Esophagus squamous epithelium (tissue), 5 donors: ENCODE results near the gene TINAGL1. TPM values are rescaled to one million over a fixed set of nuclear protein-coding genes. Genes with fewer than 3 reads are reported as not detected.
"Not testable (repeated sequence)": the region's sequence is repeated elsewhere in the genome, so short reads cannot be mapped to it uniquely, and the experiment has no call there.

Experiments
- DNase-seq: peaks from one replicate; lab custom pipeline; 2025; lab: John Stamatoyannopoulos, UW
- H3K27ac ChIP-seq, 4 donors: fragments of 200-600 bp; sonication (generic); one replicate each; pipeline ENCODE4 v1.5.1; 2016 to 2019; ENCODE audit warnings: mild to moderate bottlenecking in 1 of 4
- H3K27me3 ChIP-seq, 4 donors: fragments of 200-600 bp; sonication (generic); 1 replicate in 3 of 4; 2 replicates in 1 of 4; pipeline versions ENCODE4 v1.5.1 to v1.6.0; 2017 to 2021; ENCODE audit warnings: antibody characterized with exemption in 1 of 4
- H3K36me3 ChIP-seq, 3 donors: fragments of 200-600 bp; sonication (generic); one replicate each; pipeline ENCODE4 v1.5.1; 2016 to 2019
- H3K4me1 ChIP-seq, 3 donors: fragments of 200-600 bp; sonication (generic); one replicate each; pipeline ENCODE4 v1.5.1; 2017 to 2019
- H3K4me3 ChIP-seq, 4 donors: fragments of 200-600 bp; sonication (generic); 1 replicate in 3 of 4; 2 replicates in 1 of 4; pipeline ENCODE4 v1.5.1; 2016 to 2019; ENCODE audit warnings: mild to moderate bottlenecking in 2 of 4, moderate library complexity in 1 of 4
- H3K9me3 ChIP-seq, 3 donors: fragments of 200-600 bp; sonication (generic); one replicate each; pipeline ENCODE4 v1.5.1; 2016 to 2019
- POLR2A ChIP-seq, 4 donors: fragments of 450-650 bp; IDR thresholded peaks; one replicate each; pipeline ENCODE4 v1.6.1; 2017; ENCODE audit warnings: antibody characterized with exemption in 4 of 4, mild to moderate bottlenecking in 4 of 4, moderate library complexity in 3 of 4
- WGBS, 2 donors: methylation state at CpG; one replicate each; pipeline ENCODE4 v1.1.5; 2018; 5-methylcytosine and 5-hydroxymethylcytosine counted together
- intact Hi-C: fragments of 100-400 bp; cut with DNase I; formaldehyde crosslinking; loops from one replicate; pipeline ENCODE4 v1.15.0; 2022
- total RNA-seq, 4 donors: library from RNA; depleted of rRNA; stranded (reverse); fragments of >200 nt; gene quantifications; one replicate each; pipeline ENCODE4 v1.1.0, GENCODE V29; 2016
- TF ChIP-seq, protein P1 (sequence below), 6 experiments: fragments of 450-650 bp in 4 of 6; fragments of 200-600 bp in 2 of 6; sonication (generic) in 2 of 6; IDR thresholded peaks; one replicate each; pipeline ENCODE4 v1.5.1; 2016 to 2019; ENCODE audit warnings: antibody characterized with exemption in 6 of 6, mild to moderate bottlenecking in 4 of 6, moderate library complexity in 4 of 6
- donor health status: DM: yes; HTN: yes; CAD: no.

TINAGL1 gene
- total RNA-seq, 4 donors from 2014 or later, result 24.5 to 56.4 (median 44.6) TPM

DNA sequence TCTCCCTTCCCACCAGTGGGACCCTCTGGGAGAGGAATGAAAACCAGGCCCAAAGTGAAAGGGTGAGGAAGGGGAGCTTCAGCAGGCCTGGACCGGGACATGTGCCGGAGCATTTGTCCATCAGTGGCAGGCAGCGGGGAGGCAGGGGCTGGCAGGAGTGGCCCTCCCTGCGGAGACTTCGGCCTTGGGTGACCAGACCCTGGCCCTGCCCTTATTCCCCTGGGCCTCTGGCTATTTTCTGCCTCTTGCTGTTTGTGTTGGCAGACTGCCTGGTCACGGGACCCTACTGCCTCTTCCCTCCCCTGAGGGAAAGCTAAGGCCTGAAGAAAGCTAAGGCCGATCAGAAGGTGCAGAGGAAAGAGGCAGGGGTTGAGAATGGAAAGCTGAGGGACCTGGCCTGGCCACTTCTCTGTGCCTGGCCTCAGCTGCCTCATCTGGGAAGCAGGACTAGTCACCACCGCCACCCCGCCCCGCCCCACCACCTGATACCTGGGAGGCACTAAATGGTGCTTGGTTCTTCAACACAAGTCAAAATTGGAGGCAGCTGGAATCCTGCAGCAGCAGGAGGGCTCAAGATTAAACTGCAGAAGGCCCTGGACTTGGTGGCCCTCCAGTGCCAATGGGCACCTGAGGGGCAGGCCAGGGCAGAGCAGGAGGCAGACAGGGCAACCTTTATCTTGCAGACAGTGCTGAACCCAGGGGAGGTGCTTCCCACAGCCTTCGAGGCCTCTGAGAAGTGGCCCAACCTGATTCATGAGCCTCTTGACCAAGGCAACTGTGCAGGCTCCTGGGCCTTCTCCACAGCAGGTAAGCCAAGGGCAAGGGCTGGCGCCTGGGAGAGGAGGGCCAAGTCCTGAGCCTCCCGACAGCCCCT lies 7.9 kb downstream of the TINAGL1 start:
- Histone ChIP-seq H3K9me3 (no peaks in the 10 kb centered on the region), H3K36me3 (peaks cover 0 to 41% (median 0%) of the 10 kb centered on the region in 3 donors), H3K27me3 (peaks cover 0 to 9% (median 0%) of the 10 kb centered on the region in 4 donors), H3K4me3 (peak overlapping the region in 1 of 4 donors; percentile 16), H3K27ac (peak overlapping the region; percentile 53 to 90 (median 86)), H3K4me1 (peaks cover 37 to 93% (median 58%) of the 10 kb centered on the region in 3 donors)
- DNase-seq, result no peak
- WGBS, 2 donors, result 60 to 90% methylated on average over 2 to 11 of the region's 13 CpGs
- TF ChIP-seq POLR2A (IDR thresholded peaks at IDR 0.05), result no peak
- TF ChIP-seq, protein P1, sequence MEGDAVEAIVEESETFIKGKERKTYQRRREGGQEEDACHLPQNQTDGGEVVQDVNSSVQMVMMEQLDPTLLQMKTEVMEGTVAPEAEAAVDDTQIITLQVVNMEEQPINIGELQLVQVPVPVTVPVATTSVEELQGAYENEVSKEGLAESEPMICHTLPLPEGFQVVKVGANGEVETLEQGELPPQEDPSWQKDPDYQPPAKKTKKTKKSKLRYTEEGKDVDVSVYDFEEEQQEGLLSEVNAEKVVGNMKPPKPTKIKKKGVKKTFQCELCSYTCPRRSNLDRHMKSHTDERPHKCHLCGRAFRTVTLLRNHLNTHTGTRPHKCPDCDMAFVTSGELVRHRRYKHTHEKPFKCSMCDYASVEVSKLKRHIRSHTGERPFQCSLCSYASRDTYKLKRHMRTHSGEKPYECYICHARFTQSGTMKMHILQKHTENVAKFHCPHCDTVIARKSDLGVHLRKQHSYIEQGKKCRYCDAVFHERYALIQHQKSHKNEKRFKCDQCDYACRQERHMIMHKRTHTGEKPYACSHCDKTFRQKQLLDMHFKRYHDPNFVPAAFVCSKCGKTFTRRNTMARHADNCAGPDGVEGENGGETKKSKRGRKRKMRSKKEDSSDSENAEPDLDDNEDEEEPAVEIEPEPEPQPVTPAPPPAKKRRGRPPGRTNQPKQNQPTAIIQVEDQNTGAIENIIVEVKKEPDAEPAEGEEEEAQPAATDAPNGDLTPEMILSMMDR (IDR thresholded peaks at IDR 0.05), result no peak
- intact Hi-C loops, result no loop called here

DNA sequence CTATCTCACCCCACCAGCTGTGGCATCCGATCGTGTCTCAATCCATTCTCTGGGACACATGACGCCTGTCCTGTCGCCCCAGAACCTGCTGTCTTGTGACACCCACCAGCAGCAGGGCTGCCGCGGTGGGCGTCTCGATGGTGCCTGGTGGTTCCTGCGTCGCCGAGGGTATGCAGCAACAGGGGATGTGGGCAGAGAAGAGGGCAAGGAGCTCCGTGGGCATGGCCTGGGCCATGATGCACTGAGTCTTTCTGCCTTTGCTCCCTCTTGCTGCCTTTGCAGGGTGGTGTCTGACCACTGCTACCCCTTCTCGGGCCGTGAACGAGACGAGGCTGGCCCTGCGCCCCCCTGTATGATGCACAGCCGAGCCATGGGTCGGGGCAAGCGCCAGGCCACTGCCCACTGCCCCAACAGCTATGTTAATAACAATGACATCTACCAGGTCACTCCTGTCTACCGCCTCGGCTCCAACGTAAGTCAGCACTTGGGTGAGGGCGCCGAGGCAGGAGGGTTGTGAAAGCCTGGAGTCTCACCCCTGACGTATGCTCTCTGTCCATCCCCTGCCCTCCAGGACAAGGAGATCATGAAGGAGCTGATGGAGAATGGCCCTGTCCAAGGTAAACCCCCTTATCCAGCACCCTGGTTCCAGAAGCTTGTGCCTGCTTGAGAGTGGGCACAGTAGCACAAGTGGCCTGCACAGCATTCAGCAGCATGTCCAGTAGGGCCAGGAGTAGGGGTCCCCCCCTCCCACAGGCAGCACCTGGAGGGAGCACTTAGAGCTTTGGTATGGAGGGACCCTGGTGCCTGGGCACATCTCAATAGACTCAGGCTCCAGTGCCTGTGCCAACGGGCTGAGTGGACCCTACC lies 8.8 kb downstream of the TINAGL1 start:
- TF ChIP-seq, protein P1 (IDR thresholded peaks at IDR 0.05), result no peak
- TF ChIP-seq POLR2A (IDR thresholded peaks at IDR 0.05), result no peak
- WGBS, 2 donors, result 89% methylated on average over 17 of the region's 27 CpGs; no CpG with 5 or more reads in 1 of the 2 donors
- H3K36me3 ChIP-seq, result peaks cover 0 to 41% (median 0%) of the 10 kb centered on the region in 3 donors
- DNase-seq, result no peak
- intact Hi-C loops, result no loop called here
- H3K4me3 ChIP-seq, result no peak overlapping the region
- peak overlapping the region; percentile 53 to 90 (median 86) for H3K27ac ChIP-seq
- H3K27me3 ChIP-seq, result peaks cover 0 to 9% (median 0%) of the 10 kb centered on the region in 4 donors
- no peaks in the 10 kb centered on the region for H3K9me3 ChIP-seq
- H3K4me1 ChIP-seq, result peaks cover 39 to 88% (median 54%) of the 10 kb centered on the region in 3 donors

DNA sequence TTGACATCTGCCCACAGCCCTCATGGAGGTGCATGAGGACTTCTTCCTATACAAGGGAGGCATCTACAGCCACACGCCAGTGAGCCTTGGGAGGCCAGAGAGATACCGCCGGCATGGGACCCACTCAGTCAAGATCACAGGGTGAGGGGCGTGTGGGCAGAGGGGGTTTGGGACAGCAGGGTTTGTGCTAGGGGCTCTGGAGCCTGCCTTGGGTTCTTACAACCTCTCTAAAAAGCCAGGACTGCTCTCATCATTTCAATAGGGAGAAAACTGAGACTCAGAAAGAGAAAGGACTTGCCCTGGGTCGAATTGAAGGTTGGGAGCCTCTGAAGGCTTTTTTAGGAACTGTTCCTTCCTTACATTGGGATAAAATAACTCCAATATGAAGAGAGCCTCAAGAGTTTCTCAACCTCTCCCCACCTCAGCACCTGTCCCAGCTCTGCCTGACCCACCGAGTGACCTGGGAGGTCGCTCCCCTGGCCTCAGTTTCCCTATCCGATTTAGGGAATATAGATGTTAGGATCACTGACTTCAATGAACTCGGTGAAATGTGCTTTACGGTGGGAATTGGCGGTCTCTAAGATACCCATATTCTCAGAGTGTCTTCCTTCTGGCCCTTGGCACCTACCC lies 9.5 kb downstream of the TINAGL1 start:
- peak overlapping the region in 3 of 4 donors; percentile 84 to 90 (median 87) for H3K27ac ChIP-seq
- no peaks in the 10 kb centered on the region for H3K9me3 ChIP-seq
- no peak for DNase-seq
- H3K4me3 ChIP-seq, result no peak overlapping the region
- peaks cover 0 to 41% (median 0%) of the 10 kb centered on the region in 3 donors for H3K36me3 ChIP-seq
- peaks cover 0 to 9% (median 0%) of the 10 kb centered on the region in 4 donors for H3K27me3 ChIP-seq
- H3K4me1 ChIP-seq, result peaks cover 36 to 81% (median 50%) of the 10 kb centered on the region in 3 donors
- intact Hi-C loops, result no loop called here
- no peak for TF ChIP-seq POLR2A (IDR thresholded peaks at IDR 0.05)
- TF ChIP-seq, protein P1 (IDR thresholded peaks at IDR 0.05), result no peak
- WGBS, 2 donors, result 82 to 86% methylated on average over 4 to 8 of the region's 11 CpGs

- Histone ChIP-seq H3K4me3 (no peak overlapping the region), H3K9me3 (no peaks in the 10 kb centered on the region), H3K27me3 (peaks cover 0 to 9% (median 0%) of the 10 kb centered on the region in 4 donors), H3K4me1 (peaks cover 33 to 73% (median 44%) of the 10 kb centered on the region in 3 donors), H3K27ac (peak overlapping the region in 3 of 4 donors; percentile 84 to 91 (median 87)), H3K36me3 (peaks cover 0 to 41% (median 0%) of the 10 kb centered on the region in 3 donors)
- no peak for DNase-seq
- WGBS, 2 donors, result 54% methylated on average over 8 to 10 of the region's 47 CpGs
- TF ChIP-seq, protein P1 (IDR thresholded peaks at IDR 0.05), result no peak
- TF ChIP-seq POLR2A (IDR thresholded peaks at IDR 0.05), result no peak
- intact Hi-C loops, result no loop called here
These were observed 10.3 kb downstream of the TINAGL1 start for GRCh38 chr1:31586376-31587327.

DNA sequence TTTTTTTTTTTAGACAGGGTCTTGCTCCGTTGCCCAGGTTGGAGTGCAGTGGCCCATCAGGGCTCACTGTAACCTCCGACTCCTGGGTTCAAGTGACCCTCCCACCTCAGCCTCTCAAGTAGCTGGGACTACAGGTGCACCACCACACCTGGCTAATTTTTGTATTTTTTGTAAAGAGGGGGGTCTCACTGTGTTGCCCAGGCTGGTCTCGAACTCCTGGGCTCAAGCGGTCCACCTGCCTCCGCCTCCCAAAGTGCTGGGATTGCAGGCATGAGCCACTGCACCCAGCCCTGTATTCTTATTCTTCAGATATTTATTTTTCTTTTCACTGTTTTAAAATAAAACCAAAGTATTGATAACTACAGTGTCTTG lies 11.0 kb downstream of the TINAGL1 start:
- H3K9me3 ChIP-seq, H3K27me3 ChIP-seq, intact Hi-C loops, DNase-seq, H3K4me3 ChIP-seq: not testable (repeated sequence)
- Histone ChIP-seq H3K4me1 (peaks cover 30 to 66% (median 39%) of the 10 kb centered on the region in 3 donors), H3K27ac (peak overlapping the region; percentile 62 to 91 (median 86)), H3K36me3 (peaks cover 0 to 41% (median 0%) of the 10 kb centered on the region in 3 donors)
- 89 to 92% methylated on average over 3 to 5 of the region's 5 CpGs for WGBS, 2 donors
